Ovary (tissue), 9 donors: Measurements from ENCODE around the gene AP5S1. TPM values are rescaled to one million over a fixed set of nuclear protein-coding genes. Genes with fewer than 3 reads are reported as not detected.
"Not testable (repeated sequence)": the region's sequence is repeated elsewhere in the genome, so short reads cannot be mapped to it uniquely, and the experiment has no call there.

ENCODE experiments used
- DNase-seq, 5 donors: peaks; one replicate each; pipeline ENCODE4 v3.0.0-alpha.2; 2019 to 2020
- H3K27ac ChIP-seq, 2 donors: fragments of 200-600 bp; one replicate each; pipeline versions ENCODE4 v1.5.1 to v1.8.0; 2019 to 2022
- H3K27me3 ChIP-seq: fragments of 200-600 bp; one replicate; pipeline ENCODE4 v1.8.0; 2022
- H3K36me3 ChIP-seq: fragments of 200-600 bp; sonication (generic); one replicate; pipeline ENCODE4 v1.5.1; 2019
- H3K4me1 ChIP-seq: one replicate; pipeline ENCODE4 v1.8.1; 2013; ENCODE audit warnings: mild to moderate bottlenecking, moderate library complexity; ENCODE audit not compliant: insufficient read depth
- H3K4me3 ChIP-seq: fragments of 200-600 bp; sonication (generic); one replicate; pipeline ENCODE4 v1.5.1; 2017
- H3K9me3 ChIP-seq, 2 donors: fragments of 200-600 bp in 1 of 2; sonication (generic) in 1 of 2; one replicate each; pipeline versions ENCODE4 v1.5.1 to v1.8.1; 2013 to 2019; ENCODE audit warnings: mild to moderate bottlenecking in 1 of 2, moderate library complexity in 1 of 2
- CTCF ChIP-seq, 3 donors: fragments of 450-650 bp in 2 of 3; fragments of 200-600 bp in 1 of 3; IDR thresholded peaks; one replicate each; pipeline versions ENCODE4 v1.5.1 to v1.8.0; 2016 to 2022; ENCODE audit warnings: antibody characterized with exemption in 3 of 3, mild to moderate bottlenecking in 1 of 3
- EP300 ChIP-seq: sonication (generic); formaldehyde crosslinking; IDR thresholded peaks from one replicate; pipeline ENCODE4 v1.6.1; 2017; ENCODE audit warnings: antibody characterized with exemption
- POLR2A ChIP-seq: fragments of 450-650 bp; IDR thresholded peaks from one replicate; pipeline ENCODE4 v1.6.1; 2017; ENCODE audit warnings: antibody characterized with exemption, mild to moderate bottlenecking, moderate library complexity
- WGBS, 3 donors: extraction: QIAGEN DNeasy Blood & Tissue Kit in 1 of 3; methylation state at CpG; one replicate each; pipeline versions ENCODE4 v1.1.5 to v1.1.7; 2013 to 2017; 5-methylcytosine and 5-hydroxymethylcytosine counted together
- intact Hi-C, 4 donors: fragments of 100-400 bp; cut with DNase I; formaldehyde crosslinking; loops; one replicate each; pipeline versions ENCODE4 v1.11.0 to v1.15.1; 2022 to 2023
- polyA plus RNA-seq, 2 donors: library from polyadenylated mRNA; stranded (reverse); fragments of 200-250 nt in 1 of 2; fragments of 350-450 nt in 1 of 2; fragmentation: Illumina TruSeq in 1 of 2; extraction: RNeasy Lipid Tissue Mini Kit (QIAGEN cat#74804) in 1 of 2; gene quantifications; one replicate each; pipeline ENCODE4 v1.2.3, GENCODE V29; 2013 to 2014
- total RNA-seq, 7 donors: library from RNA; depleted of rRNA in 2 of 7; stranded (reverse); fragments of >200 nt in 2 of 7; fragmentation: NEBNext Ultra II Directional in 3 of 7; extraction: Animal tissue kit (Norgen Biotek cat#: 25700) in 3 of 7; gene quantifications; one replicate each; pipeline versions ENCODE4 v1.1.0 to v1.2.4, GENCODE V29; 2016 to 2023
- donor health status: DM: no; HTN: no; CAD: no; lungs with moderate emphysema.
- donor health status: DM: no; HTN: no; CAD: no.
- donor health status: Bipolar disorder and iron deficiency.
- donor health status: DM: yes; HTN: yes; CAD: no.
- donor health status: DM: no; HTN: no; CAD: no.
- donor health status: DM: yes; HTN: yes; CAD: no.

Gene AP5S1
- total and polyA plus RNA-seq, 9 donors: 2.9 to 15.3 (median 10.4) TPM

- DNase-seq: no peak
- Histone ChIP-seq H3K4me1 (no peaks in the 10 kb centered on the region), H3K36me3 (no peaks in the 10 kb centered on the region), H3K9me3 (no peaks in the 10 kb centered on the region), H3K27me3 (no peaks in the 10 kb centered on the region), H3K4me3 (no peak overlapping the region), H3K27ac (no peak overlapping the region)
- intact Hi-C loops: no loop called here
- TF ChIP-seq EP300 (no peak), POLR2A (no peak), CTCF (IDR thresholded peaks at IDR 0.05) (no peak)
- 87 to 88% (median 87%) methylated on average over 7 of the region's 7 CpGs for WGBS, 3 donors
These were observed 22.1 kb downstream of the AP5S1 start for GRCh38 chr20:3842348-3842930.

- no peak overlapping the region for H3K4me3 ChIP-seq
- no peaks in the 10 kb centered on the region for H3K27me3 ChIP-seq
- no peaks in the 10 kb centered on the region for H3K9me3 ChIP-seq
- 47 to 51% (median 48%) methylated on average over 5 of the region's 5 CpGs for WGBS, 3 donors
- no peaks in the 10 kb centered on the region for H3K36me3 ChIP-seq
- H3K27ac ChIP-seq: no peak overlapping the region
- intact Hi-C loops: no loop called here
- DNase-seq: no peak
- TF ChIP-seq EP300 (no peak), POLR2A (no peak), CTCF (IDR thresholded peaks at IDR 0.05) (no peak)
- peaks cover 2% of the 10 kb centered on the region for H3K4me1 ChIP-seq
These were observed 23.1 kb downstream of the AP5S1 start for GRCh38 chr20:3843490-3843889.

GRCh38 chr20:3843990-3844619, 23.8 kb downstream of the AP5S1 start:
- H3K36me3 ChIP-seq, H3K4me1 ChIP-seq, H3K4me3 ChIP-seq, H3K9me3 ChIP-seq, H3K27ac ChIP-seq, H3K27me3 ChIP-seq, DNase-seq: not testable (repeated sequence)
- 86 to 93% (median 91%) methylated on average over 9 of the region's 9 CpGs for WGBS, 3 donors
- intact Hi-C loops: loop anchor here in 1 of 4 donors (2.0 kb wide), 1 partner anchor 23 kb away; the partner anchor contains the start of gene AP5S1

- Histone ChIP-seq H3K4me3 (peak overlapping the region; percentile 98), H3K4me1 (peaks cover 2% of the 10 kb centered on the region), H3K9me3 (no peaks in the 10 kb centered on the region), H3K27me3 (no peaks in the 10 kb centered on the region), H3K27ac (peak overlapping the region; percentile 77 to 95), H3K36me3 (no peaks in the 10 kb centered on the region)
- 0% methylated on average over 21 to 22 of the region's 22 CpGs for WGBS, 3 donors
- intact Hi-C loops: no loop called here
- peak in 2 of 5 donors; percentile 62 to 71 for DNase-seq
- TF ChIP-seq EP300 (no peak), POLR2A (no peak), CTCF (IDR thresholded peaks at IDR 0.05) (no peak)
These were observed 26.0 kb downstream of the AP5S1 start for GRCh38 chr20:3846378-3846739.

GRCh38 chr20:3846740-3847428, 26.5 kb downstream of the AP5S1 start, which contains the start of gene MAVS:
Gene MAVS (plus strand): TSS chr20:3846834. CDS start chr20:3854625, 7,791 bp downstream.
- 0 to 1% (median 1%) methylated on average over 36 to 72 of the region's 72 CpGs for WGBS, 3 donors
- peak within 1 kb of the TSS; percentile 77 to 95 for H3K27ac ChIP-seq
- H3K9me3 ChIP-seq: no peaks in the 10 kb centered on the region
- H3K36me3 ChIP-seq: no peaks in the 10 kb centered on the region
- H3K4me3 ChIP-seq: peak within 1 kb of the TSS; percentile 98
- H3K27me3 ChIP-seq: no peaks in the 10 kb centered on the region
- peaks cover 2% of the 10 kb centered on the region for H3K4me1 ChIP-seq
- TF ChIP-seq POLR2A (peak; percentile 73), EP300 (no peak), CTCF (IDR thresholded peaks at IDR 0.05) (no peak)
- intact Hi-C loops: no loop called here
- DNase-seq: peak; percentile 89 to 93 (median 90)
